Stimulated activated CD8-positive, alpha-beta memory T cell treated with anti-CD3 and anti-CD28 coated beads, Interleukin-7, amount 100 ng/mL, for 24 hours (primary cell): ENCODE data around the gene GGA3.
A peak's percentile ranks its signal among the peaks of the same experiment; 100 is the strongest.
"Not testable (repeated sequence)": the region's sequence is repeated elsewhere in the genome, so short reads cannot be mapped to it uniquely, and the experiment has no call there.

ENCODE experiments used
- DNase-seq: peaks from one replicate; pipeline ENCODE4 v3.0.0-alpha.2; 2020; ENCODE audit warnings: low read depth

GGA3 gene

GRCh38 chr17:75209061-75209460 lies 52.3 kb downstream of the GGA3 start:
- no peak for DNase-seq

GRCh38 chr17:75208161-75208560 lies 53.2 kb downstream of the GGA3 start:
- DNase-seq = no peak

GRCh38 chr17:75207760-75208159 lies 53.6 kb downstream of the GGA3 start:
- no peak for DNase-seq

GRCh38 chr17:75207050-75207407 lies 54.4 kb downstream of the GGA3 start:
- not testable (repeated sequence) for DNase-seq

- no peak for DNase-seq
Measured at GRCh38 chr17:75205793-75206163, 55.6 kb downstream of the GGA3 start.

- DNase-seq = peak; percentile 84
Measured at GRCh38 chr17:75205037-75205792, 56.2 kb downstream of the GGA3 start, which contains the start of gene NUP85. NUP85 (plus strand) TSS chr17:75205679; CDS start chr17:75205762, 83 bp downstream.

GRCh38 chr17:75199886-75200618 lies 61.4 kb downstream of the GGA3 start:
- DNase-seq = no peak

- no peak for DNase-seq
Measured at GRCh38 chr17:75194879-75195278, 66.5 kb downstream of the GGA3 start.

- DNase-seq = no peak
Measured at GRCh38 chr17:75191584-75191983, 69.8 kb downstream of the GGA3 start.

- DNase-seq = no peak
Measured at GRCh38 chr17:75188614-75189013, 72.8 kb downstream of the GGA3 start.
